ENCODE results near the gene TAPT1.
"Not testable (repeated sequence)": the region's sequence is repeated elsewhere in the genome, so short reads cannot be mapped to it uniquely, and the experiment has no call there.

The TAPT1 gene, protein sequence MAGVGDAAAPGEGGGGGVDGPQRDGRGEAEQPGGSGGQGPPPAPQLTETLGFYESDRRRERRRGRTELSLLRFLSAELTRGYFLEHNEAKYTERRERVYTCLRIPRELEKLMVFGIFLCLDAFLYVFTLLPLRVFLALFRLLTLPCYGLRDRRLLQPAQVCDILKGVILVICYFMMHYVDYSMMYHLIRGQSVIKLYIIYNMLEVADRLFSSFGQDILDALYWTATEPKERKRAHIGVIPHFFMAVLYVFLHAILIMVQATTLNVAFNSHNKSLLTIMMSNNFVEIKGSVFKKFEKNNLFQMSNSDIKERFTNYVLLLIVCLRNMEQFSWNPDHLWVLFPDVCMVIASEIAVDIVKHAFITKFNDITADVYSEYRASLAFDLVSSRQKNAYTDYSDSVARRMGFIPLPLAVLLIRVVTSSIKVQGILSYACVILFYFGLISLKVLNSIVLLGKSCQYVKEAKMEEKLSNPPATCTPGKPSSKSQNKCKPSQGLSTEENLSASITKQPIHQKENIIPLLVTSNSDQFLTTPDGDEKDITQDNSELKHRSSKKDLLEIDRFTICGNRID

DNA sequence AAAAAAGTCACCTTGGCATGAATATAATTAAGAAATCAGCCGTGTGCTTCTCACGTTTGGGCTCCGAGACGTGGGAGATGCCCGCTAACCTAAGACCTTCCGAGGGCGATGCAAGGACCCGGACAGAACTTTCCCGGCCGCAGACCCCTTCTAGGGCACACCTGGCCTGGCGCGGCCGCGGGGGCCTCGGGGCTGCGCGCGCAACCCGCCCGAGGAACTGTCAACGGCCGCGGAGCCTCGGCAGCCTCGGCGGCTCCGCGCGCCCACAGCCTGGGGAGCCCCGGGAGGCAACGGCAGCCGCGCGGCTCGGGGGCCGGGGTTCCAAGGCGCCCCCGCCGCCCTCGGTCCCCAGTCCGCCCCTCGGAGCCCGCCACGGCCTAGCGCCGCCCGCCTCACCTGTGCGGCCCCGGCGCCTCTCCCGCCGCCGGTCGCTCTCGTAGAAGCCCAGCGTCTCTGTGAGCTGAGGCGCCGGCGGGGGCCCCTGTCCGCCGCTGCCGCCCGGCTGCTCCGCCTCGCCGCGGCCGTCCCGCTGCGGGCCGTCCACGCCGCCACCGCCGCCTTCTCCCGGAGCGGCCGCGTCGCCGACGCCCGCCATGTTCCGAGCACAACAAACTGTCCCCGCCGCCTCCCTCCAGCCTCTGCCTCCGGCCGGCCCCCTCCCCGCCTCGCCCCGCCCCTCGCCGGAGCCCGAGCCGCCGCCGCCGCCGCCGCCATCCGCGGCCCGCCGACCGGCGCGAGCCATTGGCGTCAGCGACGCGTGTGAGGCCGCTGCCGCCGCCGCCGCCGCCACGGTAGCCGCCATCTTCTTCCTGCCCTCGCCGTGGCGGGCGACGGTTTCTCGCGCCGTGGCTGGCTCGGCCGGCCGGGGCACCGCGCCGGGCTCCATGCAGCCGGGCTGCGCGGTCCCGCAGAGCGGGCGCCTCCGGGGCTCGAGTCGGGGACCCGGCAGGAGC, at the start of gene TAPT1:
Gene TAPT1, minus strand, starts transcription at position 609 of the 953 bp plus-strand sequence. Its CDS starts 14 bp downstream, at position 595.
- peak; percentile 60 to 76 (median 62) for DNase-seq (ENCODE audit: low read depth in 2 of 3, low spot score in 1 of 3)

DNA sequence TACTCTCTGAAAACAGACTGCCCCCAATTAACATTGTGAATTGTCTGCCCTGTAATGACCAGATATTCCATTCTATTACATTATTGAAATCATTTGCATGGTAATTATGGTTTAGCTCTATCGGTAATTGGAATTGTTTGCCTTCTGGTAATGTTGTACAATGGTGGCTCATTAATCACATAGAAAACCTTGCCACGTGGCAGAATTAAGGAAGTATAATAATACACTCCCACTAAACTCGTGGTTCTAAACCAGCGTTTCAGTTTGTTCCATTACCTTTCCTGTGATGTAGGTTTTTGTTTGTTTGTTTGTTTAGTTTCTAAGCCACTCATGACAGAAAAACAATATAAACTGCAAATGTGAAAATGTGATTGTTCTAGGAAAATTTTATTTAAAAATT, 45.1 kb upstream of the TAPT1 start:
- DNase-seq (ENCODE audit: low read depth in 2 of 3, low spot score in 1 of 3): no peak

DNA sequence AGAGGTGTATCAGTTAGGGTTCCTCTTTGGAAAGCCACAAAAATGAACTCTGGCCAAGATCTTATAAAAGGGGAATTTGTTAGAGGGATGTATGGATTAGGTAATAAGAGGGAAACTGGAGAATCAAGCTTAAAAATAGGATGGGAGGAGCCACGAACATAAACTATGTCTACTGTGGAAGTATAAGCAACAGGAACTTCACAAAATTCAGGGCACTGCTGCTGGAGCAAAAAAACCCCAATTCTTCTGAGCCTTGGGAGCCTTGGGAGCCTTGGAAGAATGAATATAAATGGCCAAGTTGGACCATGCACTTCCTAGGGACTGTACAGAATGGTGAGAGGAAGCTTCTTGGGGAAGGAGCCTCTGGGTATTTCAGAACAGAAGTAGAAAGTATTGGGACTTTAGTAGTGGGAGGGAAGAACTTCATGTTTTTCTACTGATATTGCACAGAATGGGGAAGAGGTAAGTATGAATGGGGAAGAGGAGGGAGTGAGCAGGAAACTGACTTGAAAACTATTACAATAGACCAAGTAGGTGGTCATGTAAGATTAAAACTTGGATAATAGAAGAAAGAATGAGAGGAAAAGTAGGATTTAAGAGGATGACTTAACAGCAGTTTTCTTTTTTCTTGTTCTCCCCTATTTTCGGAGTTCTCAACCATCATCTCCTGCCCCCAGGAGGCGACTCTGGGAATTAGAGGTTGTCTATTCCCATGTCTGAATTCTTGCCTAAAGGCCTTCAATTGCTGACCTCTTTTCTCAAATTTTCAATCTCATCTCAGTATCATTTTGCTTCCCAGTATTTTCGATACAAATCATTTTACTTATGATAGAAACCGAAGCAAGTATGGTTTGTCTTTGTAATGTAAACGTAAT, 44.4 kb upstream of the TAPT1 start:
- no peak for DNase-seq (ENCODE audit: low read depth in 2 of 3, low spot score in 1 of 3)

DNA sequence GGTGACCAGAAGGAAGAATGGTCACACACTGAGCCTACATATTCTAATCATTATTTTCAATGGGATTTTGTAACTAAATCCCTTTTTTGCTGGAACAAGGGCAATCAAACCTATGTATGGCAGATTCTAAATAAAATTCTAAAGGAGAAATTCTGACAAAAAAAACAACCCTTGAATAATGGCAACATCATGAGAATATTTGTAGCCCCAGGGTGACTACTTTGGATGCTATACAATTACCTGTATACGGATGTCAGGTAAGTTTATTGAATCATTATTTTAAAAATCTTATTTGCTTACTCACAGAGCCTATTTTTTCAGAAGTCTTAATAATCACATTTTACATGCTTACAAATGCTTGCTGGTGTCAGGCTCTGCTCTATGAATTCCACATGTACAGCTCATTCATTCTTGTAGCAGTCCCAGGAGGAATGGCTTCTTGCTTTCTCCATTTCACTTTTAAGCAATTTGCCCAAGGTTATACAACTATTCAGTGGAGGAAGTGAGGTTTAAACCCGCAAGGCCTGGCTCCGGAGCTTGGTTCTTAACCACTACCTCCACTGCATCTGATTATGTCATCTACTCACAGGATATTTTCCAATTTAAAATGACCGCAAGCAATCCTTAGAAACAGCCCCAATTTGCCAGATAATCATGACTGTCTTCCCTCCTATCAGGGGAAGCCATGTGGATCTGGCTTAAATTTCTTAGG, 43.6 kb upstream of the TAPT1 start:
- DNase-seq (ENCODE audit: low read depth in 2 of 3, low spot score in 1 of 3): not testable (repeated sequence)

DNA sequence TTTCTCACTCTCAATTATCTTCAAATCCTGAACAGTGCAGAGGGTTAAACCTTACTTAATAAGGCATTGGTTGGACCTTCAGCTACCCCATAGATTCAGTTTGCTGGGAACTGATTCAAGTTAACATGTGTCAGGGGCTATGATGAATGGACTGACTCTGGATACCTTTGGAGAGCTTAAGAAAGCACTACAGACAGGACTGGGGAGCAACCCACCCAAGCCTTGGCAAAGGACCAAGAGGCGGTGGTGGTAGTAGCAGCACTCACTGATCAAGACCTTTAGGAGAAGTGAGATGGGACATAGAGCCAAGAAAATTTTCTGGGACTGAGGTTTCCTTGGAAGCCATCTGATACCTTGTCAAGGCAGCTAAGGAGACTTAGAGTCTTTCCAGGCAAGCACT, 43.0 kb upstream of the TAPT1 start:
- no peak for DNase-seq (ENCODE audit: low read depth in 2 of 3, low spot score in 1 of 3)

DNA sequence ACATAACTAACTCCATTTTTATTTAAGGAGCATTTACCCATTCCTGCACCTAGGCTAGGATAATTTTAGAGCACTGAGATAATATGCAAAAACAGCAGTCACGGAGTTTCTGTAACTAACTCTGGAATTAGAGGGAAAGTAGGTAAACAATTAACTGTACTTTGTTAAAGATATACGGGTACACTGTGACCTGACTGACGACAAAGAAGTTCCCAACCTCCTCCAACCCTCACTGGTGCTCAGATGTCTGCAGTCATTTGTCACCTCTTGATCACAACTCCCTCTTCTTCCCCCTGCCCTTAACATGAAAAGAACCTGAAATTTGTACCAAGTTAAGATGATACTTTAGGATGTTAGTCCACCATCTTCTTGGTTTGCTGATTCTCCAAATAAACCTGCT, 42.0 kb upstream of the TAPT1 start:
- DNase-seq (ENCODE audit: low read depth in 2 of 3, low spot score in 1 of 3): no peak

DNA sequence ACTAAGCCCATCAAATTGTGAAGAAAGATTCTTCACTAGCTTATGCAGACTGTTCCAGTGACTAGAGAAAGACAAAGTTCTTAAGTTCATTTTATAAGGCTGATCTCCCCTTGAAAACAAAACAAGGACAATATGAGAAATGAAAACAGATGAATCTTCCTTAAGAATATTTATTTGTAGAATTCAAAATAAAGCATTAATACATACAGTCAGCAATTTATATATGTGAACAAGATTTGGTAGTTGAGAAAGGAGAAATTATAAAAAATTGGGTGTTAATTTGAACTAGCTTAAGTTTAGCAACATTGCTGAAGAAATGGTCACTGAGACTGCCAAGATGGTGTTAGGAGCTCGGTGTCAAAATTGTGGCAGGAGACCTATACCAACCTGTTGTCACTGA, 41.4 kb upstream of the TAPT1 start:
- no peak for DNase-seq (ENCODE audit: low read depth in 2 of 3, low spot score in 1 of 3)

DNA sequence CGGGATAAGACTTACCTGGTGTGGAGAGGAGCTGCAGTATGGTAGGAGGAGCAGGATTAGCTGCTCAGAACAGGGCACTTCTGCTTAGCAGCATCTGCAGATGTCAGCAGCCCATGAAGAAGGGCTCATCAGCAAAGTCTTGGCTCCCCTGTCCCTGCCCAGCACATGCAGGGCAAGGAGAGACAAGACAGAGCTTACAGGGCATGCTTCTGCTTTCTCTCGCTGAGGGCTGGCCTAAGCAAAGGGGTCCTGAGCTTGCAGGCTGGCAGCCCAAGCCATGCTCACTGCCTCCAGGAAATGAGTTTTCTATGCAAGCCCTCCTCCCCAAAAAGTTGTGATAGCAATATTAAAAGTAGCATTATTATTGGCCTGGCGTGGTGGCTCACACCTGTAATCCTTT, 39.5 kb upstream of the TAPT1 start:
- DNase-seq (ENCODE audit: low read depth in 2 of 3, low spot score in 1 of 3): no peak

DNA sequence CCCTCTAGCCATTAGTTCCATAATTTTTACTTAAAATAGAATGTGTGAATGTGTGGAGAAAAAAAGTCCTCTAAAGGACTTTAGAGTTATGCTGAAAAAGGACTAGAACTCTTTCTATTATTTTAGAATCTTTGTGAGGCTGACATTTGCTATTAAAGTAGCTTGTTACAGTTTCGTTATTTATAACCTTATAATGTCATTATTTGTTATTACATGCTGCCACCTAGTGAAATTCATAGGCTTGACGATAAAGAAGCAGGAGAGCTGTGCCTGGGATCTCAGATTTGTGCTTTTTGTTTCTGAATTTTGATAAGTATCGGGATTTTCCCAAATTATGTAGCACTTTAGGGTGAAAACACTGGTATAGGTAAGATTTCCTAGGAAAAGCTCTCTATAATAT, 38.5 kb upstream of the TAPT1 start:
- no peak for DNase-seq (ENCODE audit: low read depth in 2 of 3, low spot score in 1 of 3)

DNA sequence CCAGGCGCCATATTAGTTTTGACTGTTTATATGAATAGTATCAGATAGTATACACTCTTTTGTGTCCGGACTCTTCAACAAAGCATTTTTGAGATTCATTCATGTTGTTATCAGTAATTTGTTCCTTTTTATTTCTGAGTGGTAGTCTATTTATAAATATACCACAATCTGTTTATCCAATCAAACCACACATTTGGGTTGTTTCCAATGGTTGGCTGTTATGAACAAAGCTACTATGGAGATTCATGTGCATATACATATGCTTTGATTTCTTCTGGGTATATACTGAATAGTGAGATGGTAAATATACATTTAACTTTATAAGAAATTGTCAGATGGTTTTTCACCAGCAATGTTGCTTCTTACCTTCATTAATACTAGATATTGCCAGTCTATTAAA, 36.8 kb upstream of the TAPT1 start:
- DNase-seq (ENCODE audit: low read depth in 2 of 3, low spot score in 1 of 3): no peak

DNA sequence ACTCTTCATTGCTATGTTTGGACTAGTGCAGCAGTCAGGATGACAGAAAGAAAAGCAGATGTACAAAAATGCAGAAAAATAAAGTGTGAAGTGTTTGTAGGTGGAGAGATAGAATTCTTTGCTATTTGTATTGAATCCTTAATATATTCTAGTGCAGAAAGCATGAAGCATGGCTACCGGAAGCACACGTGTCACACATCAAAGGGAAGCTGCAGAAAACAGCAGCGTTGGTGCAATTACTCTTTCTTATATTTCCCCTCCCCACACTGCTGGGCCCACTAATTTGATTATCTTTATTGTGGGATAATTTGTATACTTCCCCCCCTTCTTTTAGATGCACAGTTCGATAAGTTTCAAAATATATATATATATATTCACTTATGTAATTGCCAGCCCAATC, 35.9 kb upstream of the TAPT1 start:
- no peak for DNase-seq (ENCODE audit: low read depth in 2 of 3, low spot score in 1 of 3)

DNA sequence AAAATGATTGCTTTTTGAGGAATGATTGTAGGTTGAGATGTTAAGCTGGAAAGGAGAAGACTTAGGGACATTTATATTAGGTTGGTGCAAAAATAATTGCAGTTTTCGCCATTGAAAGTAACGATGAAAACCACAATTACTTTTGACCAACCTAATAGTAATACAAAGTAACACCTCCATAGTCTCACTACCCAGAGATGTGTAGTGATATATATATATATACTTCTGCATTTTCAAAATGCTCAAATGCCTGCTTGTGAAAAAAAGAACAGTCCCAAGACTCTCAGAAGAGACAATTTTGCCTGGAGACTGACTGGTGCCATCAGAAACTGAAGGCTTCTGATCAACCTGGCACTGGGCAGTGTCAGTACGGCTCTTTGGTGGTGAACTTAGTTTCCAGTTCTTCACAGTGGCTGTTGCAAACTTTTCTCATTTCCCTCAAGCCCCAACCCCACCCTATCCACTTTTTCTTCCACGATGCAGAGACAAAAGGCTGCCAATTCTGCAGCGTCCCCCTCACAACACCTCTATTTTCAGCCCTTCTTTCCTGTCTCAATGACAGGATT, 35.1 kb upstream of the TAPT1 start:
- no peak for DNase-seq (ENCODE audit: low read depth in 2 of 3, low spot score in 1 of 3)

DNA sequence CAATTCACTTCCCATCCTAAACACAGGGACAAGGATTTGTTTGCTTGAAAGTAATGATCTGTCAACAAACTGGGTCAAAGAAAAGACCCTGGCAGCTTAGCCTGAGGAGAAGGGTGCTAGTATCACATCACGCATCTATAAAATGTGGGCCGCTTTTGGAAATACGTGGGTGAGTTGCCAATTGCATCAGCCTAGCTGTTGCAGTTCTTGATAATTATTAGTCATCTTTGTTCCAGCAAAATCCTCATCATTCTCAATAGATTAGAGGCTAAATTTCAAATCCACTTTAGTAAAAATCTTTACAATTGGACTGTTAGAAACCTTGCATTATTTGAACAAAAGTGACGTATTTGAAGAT, 33.6 kb upstream of the TAPT1 start:
- DNase-seq (ENCODE audit: low read depth in 2 of 3, low spot score in 1 of 3): peak; percentile 28 to 37 (median 31)

DNA sequence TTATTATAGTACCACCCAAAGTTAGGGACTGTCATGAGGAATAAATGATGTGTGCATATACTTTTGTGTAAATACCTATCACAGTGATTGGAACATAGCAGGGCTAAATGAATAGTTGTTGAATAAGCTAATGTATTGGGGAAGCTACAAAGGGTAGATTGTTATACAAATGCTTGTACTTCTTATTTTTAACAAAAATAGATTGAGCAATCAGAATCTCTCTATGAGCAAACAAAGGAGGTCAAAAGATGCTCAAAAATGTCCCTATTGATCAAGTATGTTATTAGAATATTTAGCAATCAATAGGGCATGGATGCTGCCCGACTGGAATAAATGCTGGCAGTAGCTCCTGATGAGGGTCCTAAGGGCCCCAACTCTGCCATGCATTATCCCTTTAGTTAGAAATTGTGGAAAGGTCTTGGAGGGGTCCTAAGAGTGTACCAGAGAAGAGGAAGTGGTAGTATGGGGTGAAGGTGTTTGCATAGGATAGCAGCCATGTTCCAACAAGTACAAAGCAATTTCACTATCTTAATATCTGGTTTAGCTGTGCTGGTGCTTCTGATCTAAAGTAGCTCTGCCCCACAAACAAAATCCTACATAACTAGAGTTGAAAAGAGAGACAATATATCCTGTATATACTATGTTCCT, 33.1 kb upstream of the TAPT1 start:
- DNase-seq (ENCODE audit: low read depth in 2 of 3, low spot score in 1 of 3): no peak

DNA sequence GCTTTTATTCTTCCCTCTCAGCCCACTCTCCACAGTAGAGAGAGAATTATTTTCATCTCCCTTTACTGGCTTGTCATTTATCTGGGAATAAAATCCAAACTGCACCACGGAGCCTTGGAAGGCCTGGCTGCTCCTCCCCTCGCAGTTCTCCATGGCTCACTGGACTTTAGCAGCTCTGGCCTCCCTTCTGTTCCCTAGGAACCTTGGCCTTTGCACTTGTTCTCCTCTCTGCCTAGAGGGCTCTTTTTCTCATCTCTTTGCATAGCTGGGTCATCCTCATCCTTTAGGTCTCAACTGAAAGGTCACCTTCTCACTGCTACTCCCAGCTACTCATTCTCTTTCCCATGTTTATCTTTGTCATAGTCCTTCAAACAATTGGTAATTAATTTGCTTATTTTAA, 31.3 kb upstream of the TAPT1 start:
- DNase-seq (ENCODE audit: low read depth in 2 of 3, low spot score in 1 of 3): no peak

DNA sequence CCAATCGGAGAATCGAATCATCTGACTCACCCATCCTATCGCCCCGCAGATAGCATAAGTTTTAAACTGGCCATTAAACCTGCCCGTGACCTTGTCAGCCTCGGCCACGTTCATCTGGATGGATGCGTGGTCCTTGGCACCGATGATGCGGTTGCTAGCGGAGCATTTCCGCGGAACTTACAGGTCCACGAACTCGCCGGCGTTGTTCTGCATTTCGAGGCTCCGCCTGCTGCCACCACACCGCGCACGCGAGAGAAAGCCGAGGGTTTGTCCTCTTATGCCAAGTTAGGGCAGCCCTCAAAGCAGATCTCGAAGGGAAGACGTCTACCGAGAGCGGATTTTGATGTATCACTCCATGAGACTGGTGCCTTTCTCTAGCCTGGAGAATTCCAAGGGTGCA, 30.1 kb upstream of the TAPT1 start:
- no peak for DNase-seq (ENCODE audit: low read depth in 2 of 3, low spot score in 1 of 3)

DNA sequence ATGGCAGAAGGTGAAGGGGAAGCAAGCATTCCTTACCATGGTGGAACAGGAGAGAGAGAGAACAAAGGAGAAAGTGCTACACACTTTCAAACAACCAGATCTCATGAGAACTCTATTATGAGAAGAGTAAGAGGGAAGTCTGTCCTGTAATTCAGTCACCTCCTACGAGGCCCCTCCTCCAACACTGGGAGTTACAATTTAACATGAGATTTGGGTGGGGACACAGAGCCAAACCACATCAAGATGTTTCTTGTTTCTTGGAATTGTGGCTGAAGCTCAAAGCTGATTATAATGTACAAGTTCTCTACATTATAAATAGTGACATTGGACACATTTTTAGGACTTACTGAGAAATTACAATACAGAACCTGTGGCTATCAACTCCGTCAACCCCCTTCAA, 29.5 kb upstream of the TAPT1 start:
- no peak for DNase-seq (ENCODE audit: low read depth in 2 of 3, low spot score in 1 of 3)

DNA sequence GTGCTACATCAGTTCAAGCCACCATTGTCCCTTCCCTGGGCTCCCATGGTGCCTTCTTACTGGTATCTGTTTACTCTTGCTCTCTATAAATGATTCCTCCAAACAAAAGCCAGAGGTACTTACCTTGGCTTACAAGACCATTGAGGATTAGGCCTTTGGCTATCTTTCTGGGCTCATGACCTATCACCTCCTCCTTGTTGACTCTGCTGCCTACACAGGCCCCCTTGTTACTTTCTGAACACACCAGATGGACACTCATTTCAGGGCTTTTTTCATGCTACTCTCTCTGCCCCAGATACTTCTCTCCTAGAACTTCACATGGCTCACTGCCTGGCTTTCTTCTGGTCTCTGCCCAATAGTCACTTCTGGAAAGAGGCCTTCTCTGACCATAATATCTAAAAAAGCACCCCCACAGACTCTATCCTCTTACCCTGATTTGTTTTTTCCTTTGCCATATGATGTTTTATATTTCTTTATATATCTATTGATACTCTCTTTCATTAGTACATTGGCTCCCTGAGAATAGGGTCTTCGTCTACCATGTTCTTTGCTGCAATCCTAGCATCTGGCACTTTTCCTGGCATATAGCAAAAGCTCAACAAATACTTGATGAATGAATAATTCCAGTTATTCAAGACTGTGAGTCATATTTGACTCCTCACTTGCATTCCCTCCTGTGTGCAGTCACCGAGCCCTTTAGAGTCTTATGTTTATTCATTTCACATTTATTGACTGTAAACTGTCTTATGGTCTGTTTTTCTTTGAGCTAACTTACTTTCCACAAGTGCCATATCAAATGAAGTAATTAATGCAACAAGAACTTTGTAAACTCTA, 27.1 kb upstream of the TAPT1 start:
- DNase-seq (ENCODE audit: low read depth in 2 of 3, low spot score in 1 of 3): no peak
